HepG2 (cell line): ENCODE measurements around the gene DENND11. TPM values are rescaled to one million over a fixed set of nuclear protein-coding genes. Genes with fewer than 3 reads are reported as not detected.
A peak's percentile ranks its signal among the peaks of the same experiment; 100 is the strongest.

Experiments
- AKNA ChIP-seq: sonication (generic); formaldehyde crosslinking; IDR thresholded peaks from 2 replicates; pipeline ENCODE4 v1.4.0; 2020; ENCODE audit warnings: missing genetic modification reagents, borderline replicate concordance
- CENPX ChIP-seq: sonication (generic); formaldehyde crosslinking; IDR thresholded peaks from 2 replicates; pipeline ENCODE4 v1.9.0; 2021; ENCODE audit warnings: mild to moderate bottlenecking, missing genetic modification reagents, moderate library complexity
- FOXA1 ChIP-seq, 2 experiments: fragments of 450-650 bp in 1 of 2; sonication (generic) in 1 of 2; formaldehyde crosslinking in 1 of 2; IDR thresholded peaks; 2 replicates each; pipeline versions ENCODE4 v1.4.0 to v1.6.1; 2016 to 2020; ENCODE audit warnings: missing genetic modification reagents in 1 of 2
- GZF1 ChIP-seq: sonication (generic); formaldehyde crosslinking; IDR thresholded peaks from 2 replicates; pipeline ENCODE4 v1.5.1; 2020; ENCODE audit warnings: mild to moderate bottlenecking, missing genetic modification reagents
- HNRNPH1 ChIP-seq: fragments of 200-400 bp; formaldehyde crosslinking; optimal IDR thresholded peaks from 2 replicates; pipeline ENCODE3; 2017; ENCODE audit warnings: mild to moderate bottlenecking, low read depth, low read length
- HNRNPL ChIP-seq: fragments of 200-400 bp; formaldehyde crosslinking; IDR thresholded peaks from 2 replicates; pipeline ENCODE4 v1.6.1; 2017; ENCODE audit warnings: mild to moderate bottlenecking, low read depth, low read length
- HNRNPUL1 ChIP-seq: fragments of 200-400 bp; formaldehyde crosslinking; IDR thresholded peaks from 2 replicates; pipeline ENCODE4 v1.6.1; 2017; ENCODE audit warnings: low read depth, mild to moderate bottlenecking, low read length, moderate library complexity
- IRX3 ChIP-seq: sonication (generic); formaldehyde crosslinking; IDR thresholded peaks from 2 replicates; pipeline ENCODE4 v1.8.1; 2023; ENCODE audit warnings: mild to moderate bottlenecking, low read depth, missing genetic modification reagents, borderline replicate concordance
- MYC ChIP-seq: sonication (generic); formaldehyde crosslinking; IDR thresholded peaks from 2 replicates; pipeline ENCODE4 v1.9.0; 2021; ENCODE audit warnings: missing genetic modification reagents, borderline replicate concordance
- NFIC ChIP-seq: IDR thresholded peaks from 2 replicates; pipeline ENCODE4 v1.6.1; 2012; ENCODE audit warnings: mild to moderate bottlenecking, low read length, inconsistent platforms
- POLR2G ChIP-seq: fragments of 200-400 bp; formaldehyde crosslinking; IDR thresholded peaks from 2 replicates; pipeline ENCODE4 v1.6.1; 2018; ENCODE audit warnings: mild to moderate bottlenecking, low read depth, low read length, moderate library complexity
- SMC3 ChIP-seq: IDR thresholded peaks from 2 replicates; pipeline ENCODE4 v1.6.1; 2011; ENCODE audit warnings: low read length, improper control_type of control experiment
- TARDBP ChIP-seq: sonication (generic); formaldehyde crosslinking; IDR thresholded peaks from 2 replicates; pipeline ENCODE4 v1.8.0; 2022; ENCODE audit warnings: mild to moderate bottlenecking, missing genetic modification reagents
- ZBTB25 ChIP-seq: IDR thresholded peaks from 2 replicates; pipeline ENCODE4 v1.6.1; 2018; ENCODE audit warnings: missing genetic modification reagents
- ZNF256 ChIP-seq: sonication (generic); formaldehyde crosslinking; conservative IDR thresholded peaks from 2 replicates; pipeline ENCODE4 v1.4.0; 2020; ENCODE audit warnings: missing genetic modification reagents
- ZNF530 ChIP-seq: sonication (generic); formaldehyde crosslinking; IDR thresholded peaks from 2 replicates; pipeline ENCODE4 v1.5.0; 2020; ENCODE audit warnings: low read depth, mild to moderate bottlenecking, missing genetic modification reagents
- ZNF614 ChIP-seq: IDR thresholded peaks from 2 replicates; pipeline ENCODE4 v1.6.1; 2018; ENCODE audit warnings: missing biosample characterization, missing genetic modification reagents, inconsistent platforms, borderline replicate concordance
- ZNF615 ChIP-seq: sonication (generic); formaldehyde crosslinking; IDR thresholded peaks from 2 replicates; pipeline ENCODE4 v1.5.0; 2020; ENCODE audit warnings: mild to moderate bottlenecking, missing genetic modification reagents, borderline replicate concordance
- ZNF644 ChIP-seq: IDR thresholded peaks from 2 replicates; pipeline ENCODE4 v1.6.1; 2016; ENCODE audit warnings: low read depth
- ZNF678 ChIP-seq: sonication (generic); formaldehyde crosslinking; IDR thresholded peaks from 2 replicates; pipeline ENCODE4 v1.4.0; 2020; ENCODE audit warnings: mild to moderate bottlenecking, missing genetic modification reagents
- ZXDC ChIP-seq: sonication (generic); formaldehyde crosslinking; IDR thresholded peaks from 2 replicates; pipeline ENCODE4 v1.5.0; 2020; ENCODE audit warnings: mild to moderate bottlenecking, missing genetic modification reagents
- polyA plus RNA-seq, 8 experiments: library from polyadenylated mRNA; depleted of rRNA in 3 of 8; stranded (reverse) in 7 of 8; unstranded in 1 of 8; fragments of >200 nt; fragmentation: Illumina TruSeq in 4 of 8; extraction: Trizol in 4 of 8; gene quantifications; 2 replicates each; pipeline versions ENCODE4 v1.2.1 to v1.2.3, GENCODE V29; 2011 to 2016; ENCODE audit warnings: low read depth in 4 of 8, missing spikeins in 1 of 8, mixed read lengths in 1 of 8; ENCODE audit not compliant: insufficient read depth in 1 of 8
- total RNA-seq, 5 experiments: library from RNA; depleted of rRNA; stranded (reverse); fragments of >200 nt; fragmentation: Illumina TruSeq; extraction: Trizol; gene quantifications; 2 replicates each; pipeline ENCODE4 v1.2.3, GENCODE V29; 2016; ENCODE audit warnings: low read depth in 1 of 5

DENND11 gene
- total and polyA plus RNA-seq, 2 of the 13 experiments (the other 11 are each of a cell fraction or from before 2014, with no cell fraction given), result 7.1 to 10.5 TPM

GRCh38 chr7:141737836-141738591, 36.0 kb upstream of the DENND11 start, which contains the start of gene SSBP1 (continued):
- TF ChIP-seq SMC3 (peak; percentile 62; the same call in 1 of the 2 replicates), GZF1 (CRISPR knock-in tag) (peak; percentile 83; the same call in 1 of the 2 replicates), ZNF530 (CRISPR knock-in tag) (no peak), ZNF615 (CRISPR knock-in tag) (peak; percentile 87; the same call in 1 of the 2 replicates), FOXA1 (IDR thresholded peaks at IDR 0.05) (no peak), FOXA1 (CRISPR knock-in tag; IDR thresholded peaks at IDR 0.05) (peak; percentile 51; the same call in 1 of the 2 replicates), POLR2G (peak; percentile 96), ZNF256 (CRISPR knock-in tag) (peak; percentile 77; the same call in 1 of the 2 replicates), HNRNPH1 (no peak), ZNF614 (peak; percentile 89; the same call in 1 of the 2 replicates), ZBTB25 (peak; percentile 93), ZXDC (CRISPR knock-in tag) (peak; percentile 89), MYC (CRISPR knock-in tag) (peak; percentile 96), AKNA (no peak), IRX3 (CRISPR knock-in tag) (no peak), HNRNPL (no peak), CENPX (CRISPR knock-in tag) (no peak), NFIC (peak; percentile 60; the same call in 1 of the 2 replicates), ZNF678 (CRISPR knock-in tag) (peak; percentile 64; the same call in 1 of the 2 replicates), TARDBP (CRISPR knock-in tag) (peak; percentile 97), ZNF644 (CRISPR knock-in tag) (peak; percentile 67; the same call in 1 of the 2 replicates), HNRNPUL1 (no peak)
